MCF 10A (cell line): ENCODE measurements around the gene GPRIN1. TPM values are rescaled to one million over a fixed set of nuclear protein-coding genes. Genes with fewer than 3 reads are reported as not detected.

Experiments
- BruUV-seq: library from RNA; stranded (reverse); fragments of 400-500 nt; replicated peaks from 2 replicates; lab custom pipeline; 2021; lab: Mats Ljungman, UMichigan
- CTCF ChIA-PET: fragments of 300-600 bp; sonication (Branson Sonifier 250); formaldehyde crosslinking; extraction: SDS; loops from one replicate; lab custom pipeline; 2021; ENCODE audit warnings: antibody characterized with exemption, inconsistent platforms; lab: Yijun Ruan, JAX
- POLR2A ChIA-PET: fragments of 300-600, 350-650 bp; sonication (Branson Sonifier 250); formaldehyde crosslinking; extraction: SDS; loops from one replicate; lab custom pipeline; 2020; ENCODE audit warnings: antibody characterized with exemption, inconsistent platforms; lab: Yijun Ruan, JAX
- DNase-seq: peaks from one replicate; pipeline ENCODE4 v3.0.0-alpha.2; 2018; ENCODE audit not compliant: unreplicated experiment
- H3K27ac Mint-ChIP-seq: one replicate; pipeline ENCODE4 v1.8.0; 2022; ENCODE audit warnings: mild to moderate bottlenecking, low read depth, mixed read lengths; ENCODE audit not compliant: unreplicated experiment
- H3K27me3 Mint-ChIP-seq: one replicate; pipeline ENCODE4 v1.8.0; 2022; ENCODE audit warnings: mixed read lengths; ENCODE audit not compliant: insufficient read depth, unreplicated experiment
- H3K36me3 Mint-ChIP-seq: one replicate; pipeline ENCODE4 v1.8.0; 2022; ENCODE audit warnings: mild to moderate bottlenecking, moderate library complexity, mixed read lengths; ENCODE audit not compliant: insufficient read depth, unreplicated experiment
- H3K4me1 Mint-ChIP-seq: one replicate; pipeline ENCODE4 v1.8.0; 2022; ENCODE audit warnings: mixed read lengths; ENCODE audit not compliant: insufficient read depth, unreplicated experiment
- H3K4me3 Mint-ChIP-seq: one replicate; pipeline ENCODE4 v1.8.0; 2022; ENCODE audit warnings: mild to moderate bottlenecking, moderate library complexity, mixed read lengths; ENCODE audit not compliant: unreplicated experiment
- H3K9me3 Mint-ChIP-seq: one replicate; pipeline ENCODE4 v1.8.0; 2022; ENCODE audit warnings: mixed read lengths; ENCODE audit not compliant: unreplicated experiment
- CTCF ChIP-seq: fragments of 200-600 bp; IDR thresholded peaks from one replicate; pipeline ENCODE4 v1.8.0; 2022; ENCODE audit warnings: antibody characterized with exemption, mild to moderate bottlenecking; ENCODE audit not compliant: unreplicated experiment
- intact Hi-C: fragments of 100-400 bp; cut with micrococcal nuclease; formaldehyde crosslinking; loops from 2 replicates; pipeline ENCODE4 v1.14.1; 2022
- total RNA-seq: library from RNA; stranded (reverse); gene quantifications from 2 replicates; pipeline ENCODE4 v1.2.3, GENCODE V29; 2022

GPRIN1 gene
- total RNA-seq, 1 experiment from 2014 or later = 3.0 TPM

GRCh38 chr5:176644878-176645670, 35.1 kb upstream of the GPRIN1 start:
- no peak for TF ChIP-seq CTCF
- Mint-ChIP-seq H3K27me3 (no peaks in the 10 kb centered on the region), H3K9me3 (no peaks in the 10 kb centered on the region), H3K36me3 (no peaks in the 10 kb centered on the region), H3K27ac (peak overlapping the region; percentile 76), H3K4me3 (no peak overlapping the region), H3K4me1 (peaks cover 13% of the 10 kb centered on the region)
- POLR2A ChIA-PET = interaction anchor here (0.7 kb wide), 2 partner anchors 39 to 219 kb away, joined by 3 to 4 read pairs; no protein-coding TSS in a partner anchor
- CTCF ChIA-PET = interaction anchor here (0.9 to 9.4 kb wide), 2 partner anchors 14 to 70 kb away, joined by 4 to 122 read pairs; no protein-coding TSS in a partner anchor
- DNase-seq = no peak
- intact Hi-C loops = loop anchor here (5.0 kb wide), 1 partner anchor 88 kb away; no protein-coding TSS in a partner anchor
- no TSS peak for BruUV-seq

GRCh38 chr5:176644294-176644693, 34.3 kb upstream of the GPRIN1 start:
- POLR2A ChIA-PET = interaction anchor here (0.7 kb wide), 1 partner anchor 218 kb away, joined by 3 read pairs; no protein-coding TSS in a partner anchor
- intact Hi-C loops = no loop called here
- CTCF ChIA-PET = interaction anchor here (1.3 to 9.4 kb wide), 3 partner anchors 15 to 71 kb away, joined by 3 to 122 read pairs (median 8); no protein-coding TSS in a partner anchor
- TF ChIP-seq CTCF = no peak
- Mint-ChIP-seq H3K36me3 (no peaks in the 10 kb centered on the region), H3K27ac (no peak overlapping the region), H3K9me3 (no peaks in the 10 kb centered on the region), H3K27me3 (no peaks in the 10 kb centered on the region), H3K4me1 (peaks cover 9% of the 10 kb centered on the region), H3K4me3 (no peak overlapping the region)
- DNase-seq = no peak
- no TSS peak for BruUV-seq

- no peak for DNase-seq
- H3K9me3 Mint-ChIP-seq = no peaks in the 10 kb centered on the region
- BruUV-seq = no TSS peak
- H3K27me3 Mint-ChIP-seq = no peaks in the 10 kb centered on the region
- no peak overlapping the region for H3K4me3 Mint-ChIP-seq
- ChIA-PET POLR2A (no interaction called here), CTCF (interaction anchor here (0.6 to 9.4 kb wide), 4 partner anchors 15 to 70 kb away, joined by 3 to 122 read pairs (median 6); no protein-coding TSS in a partner anchor)
- peaks cover 5% of the 10 kb centered on the region for H3K4me1 Mint-ChIP-seq
- no peak overlapping the region for H3K27ac Mint-ChIP-seq
- H3K36me3 Mint-ChIP-seq = no peaks in the 10 kb centered on the region
- no peak for TF ChIP-seq CTCF
- intact Hi-C loops = no loop called here
Observed at GRCh38 chr5:176643491-176644219, 33.7 kb upstream of the GPRIN1 start.
